ENCODE measurements around the gene SPTAN1.

Gene SPTAN1

DNA sequence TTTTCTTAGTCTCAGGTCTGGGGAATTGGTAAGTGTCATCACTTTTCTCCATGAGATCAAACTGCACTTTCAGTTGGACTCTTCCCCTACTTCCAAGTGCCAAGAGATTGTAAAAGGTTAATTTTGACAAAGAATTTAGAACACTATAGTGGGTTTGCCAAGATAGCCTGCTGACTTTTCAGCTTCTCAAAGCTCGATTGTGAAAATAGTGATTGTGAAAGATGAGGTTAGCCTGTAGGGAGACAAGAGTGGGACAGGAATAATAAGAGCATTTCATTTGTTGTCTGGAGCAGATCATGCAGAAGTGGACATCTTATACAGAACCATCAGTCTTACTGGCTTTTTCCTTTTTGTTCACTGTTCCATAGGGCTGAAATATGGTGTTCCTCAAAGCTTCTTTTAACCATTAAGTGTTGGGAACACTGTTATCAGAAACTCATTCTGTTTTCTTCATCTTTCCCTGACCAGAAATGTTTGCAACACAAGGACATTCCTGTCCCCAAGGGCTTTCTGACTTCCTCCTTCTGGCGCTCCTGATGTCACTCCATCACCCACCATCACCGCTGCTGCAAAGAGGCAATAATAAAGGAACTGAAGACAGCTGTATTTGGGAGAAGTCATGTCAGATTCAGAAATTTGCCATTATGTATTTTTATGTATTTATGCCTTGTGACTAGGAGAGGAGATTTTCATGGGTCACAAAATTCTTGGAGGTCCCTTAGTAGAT, 11.6 kb upstream of the SPTAN1 start:
- DNase-seq = no peak
- TF ChIP-seq GATA1 (IDR thresholded peaks at IDR 0.05; ENCODE audit: low read depth, low read length) (no peak), POLR2A (IDR thresholded peaks at IDR 0.05; ENCODE audit: low read length) (no peak)

- no peak for DNase-seq
- no peak for TF ChIP-seq GATA1 (IDR thresholded peaks at IDR 0.05; ENCODE audit: low read depth, low read length)
- TF ChIP-seq POLR2A (IDR thresholded peaks at IDR 0.05; ENCODE audit: low read length) = no peak
Observed at GRCh38 chr9:128546504-128546903, 5.9 kb upstream of the SPTAN1 start.

DNA sequence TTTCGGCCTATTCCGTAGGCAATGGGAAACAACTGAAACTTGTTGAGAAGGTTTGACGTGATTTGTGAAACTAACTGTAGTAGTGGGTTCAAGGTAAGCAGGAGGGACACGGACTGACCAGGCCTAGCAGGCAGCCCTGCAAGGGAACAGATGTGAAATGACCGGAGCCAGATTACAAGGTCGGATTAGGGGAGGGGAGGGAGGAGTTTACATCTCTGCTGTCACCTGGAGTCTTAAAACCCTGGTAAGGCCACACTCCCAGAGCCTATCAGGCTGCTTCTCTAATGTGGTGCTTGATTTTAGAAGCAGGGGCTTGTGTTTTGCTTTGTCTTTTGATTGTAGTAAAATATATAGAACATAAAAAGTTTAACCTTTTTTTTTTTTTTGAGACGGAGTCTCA, 3.5 kb upstream of the SPTAN1 start:
- TF ChIP-seq GATA1 (IDR thresholded peaks at IDR 0.05; ENCODE audit: low read depth, low read length) (no peak), POLR2A (IDR thresholded peaks at IDR 0.05; ENCODE audit: low read length) (no peak)
- DNase-seq = no peak

DNA sequence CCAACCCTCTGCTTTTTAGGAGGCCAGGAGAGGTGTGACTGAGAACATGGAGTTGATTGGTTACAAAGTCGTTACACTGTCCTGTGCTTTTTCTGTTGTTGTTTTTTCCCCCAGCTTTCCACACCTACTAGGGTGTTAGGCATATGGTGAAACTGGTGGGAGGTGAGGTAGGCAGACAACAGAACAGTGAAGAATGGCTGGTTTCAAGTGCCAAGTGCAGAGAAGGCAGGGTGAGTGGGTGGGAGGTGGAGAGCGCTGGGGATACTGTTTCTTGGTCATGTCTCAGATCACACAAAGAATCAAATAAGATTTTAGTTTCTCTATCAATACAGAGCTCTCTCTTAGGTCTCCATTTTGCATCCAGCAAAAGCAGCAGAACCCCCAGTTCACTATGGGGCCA, 2.2 kb upstream of the SPTAN1 start:
- DNase-seq = no peak

DNA sequence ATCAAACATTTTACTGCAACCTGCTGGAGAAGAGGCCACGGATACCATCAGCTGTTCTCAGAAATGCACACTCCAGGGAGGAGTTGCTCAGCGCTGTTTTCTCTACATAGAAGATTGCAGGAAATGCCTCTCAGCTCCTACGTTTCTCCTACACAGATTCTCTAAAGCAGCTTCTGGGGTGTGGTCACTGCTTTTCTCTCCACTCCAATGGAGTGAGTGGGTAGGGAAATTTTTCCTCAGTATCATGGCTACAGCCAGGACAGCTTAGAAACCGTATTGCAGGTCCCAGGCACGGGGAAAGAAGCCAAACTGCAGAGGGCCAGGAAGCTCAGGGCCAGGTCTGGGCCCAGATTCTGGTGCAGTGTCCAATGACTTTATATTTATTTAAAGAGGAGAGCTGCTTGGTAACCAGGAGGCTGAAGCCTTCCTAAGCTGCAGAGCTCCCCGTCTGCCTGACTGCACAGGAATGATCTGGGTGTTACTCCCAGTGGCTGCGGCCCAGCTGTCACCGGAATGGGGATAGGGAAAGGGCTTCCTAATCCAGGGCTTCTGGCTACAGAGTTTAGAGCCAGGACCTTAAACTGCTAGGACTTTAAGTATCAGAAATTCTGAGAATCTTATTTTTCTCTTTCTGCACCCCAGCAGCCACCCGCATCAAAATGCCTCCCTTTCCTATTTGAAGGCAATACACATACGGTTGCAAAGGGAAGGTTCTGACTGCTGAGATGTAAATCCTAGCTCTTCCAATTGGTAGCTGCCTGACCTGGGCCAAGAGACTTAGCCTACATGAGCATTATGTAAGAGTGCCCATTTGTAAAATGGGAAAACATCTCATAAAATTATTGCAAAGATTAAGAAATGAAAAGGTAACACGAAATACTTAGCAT, 1.4 kb upstream of the SPTAN1 start:
- DNase-seq = no peak
- TF ChIP-seq POLR2A (IDR thresholded peaks at IDR 0.05; ENCODE audit: low read length) (no peak), GATA1 (IDR thresholded peaks at IDR 0.05; ENCODE audit: low read depth, low read length) (no peak)

More for the DNA sequence above, 2.2 kb upstream of the SPTAN1 start:
- TF ChIP-seq GATA1 (IDR thresholded peaks at IDR 0.05; ENCODE audit: low read depth, low read length) = no peak
- no peak for TF ChIP-seq POLR2A (IDR thresholded peaks at IDR 0.05; ENCODE audit: low read length)

GRCh38 chr9:128551657-128552152, 682 bp upstream of the SPTAN1 start:
- DNase-seq = no peak
- TF ChIP-seq GATA1 (IDR thresholded peaks at IDR 0.05; ENCODE audit: low read depth, low read length) (no peak), POLR2A (IDR thresholded peaks at IDR 0.05; ENCODE audit: low read length) (no peak)

DNA sequence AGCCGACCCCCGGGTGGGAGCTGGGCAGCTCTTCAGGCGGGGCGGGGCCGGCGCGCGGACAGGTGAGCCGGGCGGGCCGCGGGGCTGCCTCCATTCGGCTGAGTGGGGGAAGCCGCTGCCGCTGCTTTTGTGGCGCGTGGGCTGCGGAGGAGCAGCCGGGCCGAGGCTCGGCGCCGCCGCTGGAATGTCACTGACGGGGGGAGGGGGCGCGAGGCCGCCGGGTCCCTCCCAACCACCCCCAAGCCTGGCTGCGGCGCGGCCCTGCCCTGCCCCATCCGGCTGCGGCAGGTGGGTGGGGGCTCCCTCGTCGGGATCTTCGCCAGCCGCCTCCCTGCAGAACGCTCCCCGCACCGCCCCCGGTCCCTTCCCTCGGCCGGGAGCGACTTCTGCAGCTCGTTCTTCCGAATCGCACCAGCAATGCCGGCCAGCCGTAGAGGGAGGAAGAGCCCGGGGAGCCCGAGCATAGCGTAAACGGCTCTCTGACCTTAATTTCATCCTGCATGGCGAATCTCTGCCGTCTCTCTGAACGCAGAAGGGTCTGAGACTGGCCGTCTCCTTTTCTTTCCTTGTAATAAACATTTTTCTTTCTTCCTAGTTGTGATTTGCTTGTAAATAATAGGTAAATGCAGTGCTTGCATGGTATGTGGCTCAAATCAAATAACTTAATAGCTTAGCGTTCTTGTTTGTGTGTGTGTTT, 505 bp downstream of the SPTAN1 start:
- no peak for TF ChIP-seq POLR2A (IDR thresholded peaks at IDR 0.05; ENCODE audit: low read length)
- TF ChIP-seq GATA1 (IDR thresholded peaks at IDR 0.05; ENCODE audit: low read depth, low read length) = no peak
- peak in 1 of 2 experiments; percentile 40 for DNase-seq

GRCh38 chr9:128553728-128554127, 1.3 kb downstream of the SPTAN1 start:
- no peak for DNase-seq

GRCh38 chr9:128554155-128554862, 1.9 kb downstream of the SPTAN1 start:
- DNase-seq = no peak
- TF ChIP-seq POLR2A (IDR thresholded peaks at IDR 0.05; ENCODE audit: low read length) = no peak
- no peak for TF ChIP-seq GATA1 (IDR thresholded peaks at IDR 0.05; ENCODE audit: low read depth, low read length)

More at GRCh38 chr9:128553728-128554127, 1.3 kb downstream of the SPTAN1 start:
- TF ChIP-seq GATA1 (IDR thresholded peaks at IDR 0.05; ENCODE audit: low read depth, low read length) (no peak), POLR2A (IDR thresholded peaks at IDR 0.05; ENCODE audit: low read length) (no peak)

DNA sequence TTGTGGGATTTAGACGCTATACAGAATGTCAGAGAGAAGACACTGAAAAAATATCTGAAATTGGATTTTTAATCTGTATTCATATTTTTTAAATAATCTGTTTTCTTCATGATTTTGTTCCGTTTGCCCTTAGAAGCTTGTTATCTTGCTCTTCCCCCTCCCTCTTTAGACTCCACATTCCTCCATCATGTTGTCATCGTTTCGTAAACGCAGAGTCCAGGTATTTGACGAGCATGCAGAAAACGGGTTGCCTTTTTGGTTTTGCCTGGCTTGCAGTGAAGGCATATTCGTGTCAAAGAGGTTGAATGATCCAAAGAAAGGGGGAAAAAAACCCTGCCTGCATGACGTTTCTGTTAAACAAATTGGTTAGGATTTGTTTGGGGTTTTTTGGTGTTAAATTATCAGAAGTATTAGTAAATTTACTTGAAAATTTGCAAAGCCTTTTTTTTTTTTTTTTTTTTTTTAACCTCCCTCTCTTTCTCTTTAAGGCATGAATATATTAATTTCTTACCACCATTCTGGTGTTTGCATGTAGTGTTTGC, 2.9 kb downstream of the SPTAN1 start:
- TF ChIP-seq GATA1 (IDR thresholded peaks at IDR 0.05; ENCODE audit: low read depth, low read length) (no peak), POLR2A (IDR thresholded peaks at IDR 0.05; ENCODE audit: low read length) (no peak)
- DNase-seq = no peak

GRCh38 chr9:128556276-128556675, 3.9 kb downstream of the SPTAN1 start:
- no peak for DNase-seq

DNA sequence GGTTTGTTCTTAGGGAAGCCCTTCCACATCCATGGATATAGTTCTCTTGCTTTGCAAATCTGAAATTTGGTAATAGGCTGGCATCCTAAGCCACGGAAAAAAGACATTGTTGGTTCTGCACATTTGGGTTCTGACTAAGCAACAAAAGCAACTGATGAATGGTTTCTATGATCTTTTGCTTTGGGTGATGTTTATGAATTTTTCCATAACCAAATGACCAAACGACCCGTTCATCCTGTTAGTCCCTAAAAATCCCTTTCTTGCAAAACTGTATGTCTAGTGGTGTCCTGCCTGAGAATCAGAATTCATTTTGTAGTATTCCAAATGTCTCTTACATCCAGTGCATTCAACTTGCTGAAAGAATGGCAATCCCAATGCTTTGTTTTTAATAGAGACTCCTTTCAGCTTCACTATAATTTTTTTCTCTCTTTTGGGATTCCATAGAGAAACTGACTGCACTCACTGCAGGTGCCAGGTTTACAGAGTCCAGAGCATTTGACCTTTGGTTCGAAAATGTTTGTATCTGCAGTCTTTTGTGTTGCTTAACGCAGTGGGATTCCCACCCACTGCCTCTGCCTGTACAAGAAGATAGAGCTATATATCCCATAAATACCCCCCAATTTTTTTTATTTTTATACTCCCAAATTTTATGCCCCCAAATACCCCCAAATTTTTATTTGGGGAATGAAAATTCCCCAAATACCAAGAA, 4.7 kb downstream of the SPTAN1 start:
- DNase-seq = no peak
- TF ChIP-seq GATA1 (IDR thresholded peaks at IDR 0.05; ENCODE audit: low read depth, low read length) (no peak), POLR2A (IDR thresholded peaks at IDR 0.05; ENCODE audit: low read length) (no peak)

More at GRCh38 chr9:128556276-128556675, 3.9 kb downstream of the SPTAN1 start:
- TF ChIP-seq GATA1 (IDR thresholded peaks at IDR 0.05; ENCODE audit: low read depth, low read length) (no peak), POLR2A (IDR thresholded peaks at IDR 0.05; ENCODE audit: low read length) (no peak)

All from erythroblast (primary cell).